Activated CD4-positive, alpha-beta memory T cell treated with anti-CD3 and anti-CD28 coated beads, Interleukin-2, amount 10 ng/mL, durations not matched to agents 7 days and 5 days (primary cell): ENCODE data around the gene PDS5B. TPM values are rescaled to one million over a fixed set of nuclear protein-coding genes. Genes with fewer than 3 reads are reported as not detected.
A peak's percentile ranks its signal among the peaks of the same experiment; 100 is the strongest.

Source experiments
- CTCF ChIA-PET: fragments of 350-600 bp; sonication (Branson Sonifier 250); formaldehyde crosslinking; loops from one replicate; lab custom pipeline; 2021; ENCODE audit warnings: antibody characterized with exemption, inconsistent platforms; lab: Charles Lee
- POLR2A ChIA-PET: fragments of 350-600 bp; sonication (Branson Sonifier 250); formaldehyde crosslinking; loops from one replicate; lab custom pipeline; 2021; ENCODE audit warnings: antibody characterized with exemption; lab: Charles Lee
- DNase-seq: peaks from one replicate; pipeline ENCODE4 v3.0.0-alpha.2; 2020
- H3K27ac Mint-ChIP-seq: one replicate; pipeline ENCODE4 v1.8.0; 2021; ENCODE audit warnings: mild to moderate bottlenecking, mixed read lengths
- H3K27me3 Mint-ChIP-seq: one replicate; pipeline ENCODE4 v1.8.0; 2021; ENCODE audit warnings: mixed read lengths
- H3K36me3 Mint-ChIP-seq: one replicate; pipeline ENCODE4 v1.8.0; 2021; ENCODE audit warnings: low read depth, mixed read lengths
- H3K4me1 Mint-ChIP-seq: one replicate; pipeline ENCODE4 v1.8.0; 2021; ENCODE audit warnings: mixed read lengths
- H3K4me3 Mint-ChIP-seq: one replicate; pipeline ENCODE4 v1.8.0; 2021; ENCODE audit warnings: mild to moderate bottlenecking, mixed read lengths
- H3K9me3 Mint-ChIP-seq: one replicate; pipeline ENCODE4 v1.8.0; 2021; ENCODE audit warnings: mixed read lengths
- total RNA-seq, 2 experiments: library from RNA; stranded (reverse); gene quantifications; one replicate each; pipeline ENCODE4 v1.2.3, GENCODE V29; 2021

The PDS5B gene
- total RNA-seq, 2 experiments from 2014 or later, result 59.5 to 60.6 TPM

GRCh38 chr13:32737111-32737571 is 150.9 kb downstream of the PDS5B start:
- DNase-seq, result no peak
- ChIA-PET POLR2A (interaction anchor here (0.7 to 1.3 kb wide), 5 partner anchors 15 to 806 kb away, joined by 3 to 4 read pairs (median 3); partner anchors contain the start of genes BRCA2, N4BP2L1, PDS5B and ZAR1L), CTCF (interaction anchor here (1.0 to 1.8 kb wide), 5 partner anchors 68 to 806 kb away, joined by 5 to 10 read pairs (median 6); partner anchors contain the start of gene PDS5B)
- no peaks in the 10 kb centered on the region for H3K27me3 Mint-ChIP-seq
- H3K9me3 Mint-ChIP-seq, result no peaks in the 10 kb centered on the region
- peak overlapping the region; percentile 82 for H3K27ac Mint-ChIP-seq
- peaks cover 17% of the 10 kb centered on the region for H3K36me3 Mint-ChIP-seq
- peaks cover 26% of the 10 kb centered on the region for H3K4me1 Mint-ChIP-seq
- H3K4me3 Mint-ChIP-seq, result peak overlapping the region; percentile 73

- ChIA-PET POLR2A (interaction anchor here (0.7 to 1.2 kb wide), 4 partner anchors 15 to 423 kb away, joined by 3 to 4 read pairs (median 3); partner anchors contain the start of genes BRCA2, N4BP2L1, PDS5B and ZAR1L), CTCF (interaction anchor here (1.7 to 1.8 kb wide), 3 partner anchors 69 to 152 kb away, joined by 5 to 10 read pairs (median 10); partner anchors contain the start of gene PDS5B)
- Mint-ChIP-seq H3K36me3 (peaks cover 17% of the 10 kb centered on the region), H3K9me3 (no peaks in the 10 kb centered on the region), H3K4me1 (peaks cover 26% of the 10 kb centered on the region), H3K27me3 (no peaks in the 10 kb centered on the region), H3K27ac (peak overlapping the region; percentile 82), H3K4me3 (peak overlapping the region; percentile 73)
- DNase-seq, result no peak
Measured at GRCh38 chr13:32737679-32738078, 151.4 kb downstream of the PDS5B start.

GRCh38 chr13:32745509-32745908 is 159.3 kb downstream of the PDS5B start:
- Mint-ChIP-seq H3K4me1 (no peaks in the 10 kb centered on the region), H3K27ac (no peak overlapping the region), H3K4me3 (no peak overlapping the region), H3K27me3 (no peaks in the 10 kb centered on the region), H3K36me3 (peaks cover 25% of the 10 kb centered on the region), H3K9me3 (no peaks in the 10 kb centered on the region)
- ChIA-PET CTCF (no interaction called here), POLR2A (no interaction called here)
- DNase-seq, result no peak

DNA sequence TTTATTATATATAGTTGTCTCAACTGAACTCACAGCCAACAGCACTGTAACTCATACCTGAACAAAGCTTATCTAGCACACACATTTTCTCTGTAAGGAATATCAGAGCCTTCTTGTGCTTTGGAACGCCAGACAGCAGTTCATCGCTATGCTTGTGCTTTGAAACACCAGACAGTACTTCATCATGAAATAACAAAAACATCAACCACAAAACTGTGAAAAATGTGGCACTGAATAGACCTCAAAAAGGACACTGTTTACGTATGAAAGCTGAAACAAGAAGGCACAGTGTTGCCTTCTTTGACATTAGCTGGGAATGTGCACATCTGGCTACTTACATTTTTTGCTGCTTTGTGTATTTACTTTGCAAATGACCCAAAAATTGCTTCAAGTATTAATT is 160.2 kb downstream of the PDS5B start:
- ChIA-PET POLR2A (no interaction called here), CTCF (no interaction called here)
- Mint-ChIP-seq H3K9me3 (no peaks in the 10 kb centered on the region), H3K27me3 (no peaks in the 10 kb centered on the region), H3K36me3 (peaks cover 24% of the 10 kb centered on the region), H3K4me1 (no peaks in the 10 kb centered on the region), H3K4me3 (no peak overlapping the region), H3K27ac (no peak overlapping the region)
- no peak for DNase-seq

- H3K36me3 Mint-ChIP-seq, result peaks cover 26% of the 10 kb centered on the region
- no peak overlapping the region for H3K27ac Mint-ChIP-seq
- no peaks in the 10 kb centered on the region for H3K4me1 Mint-ChIP-seq
- CTCF ChIA-PET, result no interaction called here
- POLR2A ChIA-PET, result no interaction called here
- no peaks in the 10 kb centered on the region for H3K27me3 Mint-ChIP-seq
- no peak for DNase-seq
- H3K4me3 Mint-ChIP-seq, result no peak overlapping the region
- no peaks in the 10 kb centered on the region for H3K9me3 Mint-ChIP-seq
Measured at GRCh38 chr13:32748305-32748704, 162.1 kb downstream of the PDS5B start.

- ChIA-PET POLR2A (no interaction called here), CTCF (no interaction called here)
- Mint-ChIP-seq H3K4me1 (no peaks in the 10 kb centered on the region), H3K9me3 (no peaks in the 10 kb centered on the region), H3K36me3 (peaks cover 37% of the 10 kb centered on the region), H3K27ac (no peak overlapping the region), H3K4me3 (no peak overlapping the region), H3K27me3 (no peaks in the 10 kb centered on the region)
- DNase-seq, result no peak
Measured at GRCh38 chr13:32751340-32751739, 165.1 kb downstream of the PDS5B start.

GRCh38 chr13:32752311-32752710 is 166.1 kb downstream of the PDS5B start:
- CTCF ChIA-PET, result no interaction called here
- H3K4me1 Mint-ChIP-seq, result no peaks in the 10 kb centered on the region
- POLR2A ChIA-PET, result interaction anchor here (0.7 kb wide), 1 partner anchor 15 kb away, joined by 3 read pairs; no protein-coding TSS in a partner anchor
- no peaks in the 10 kb centered on the region for H3K27me3 Mint-ChIP-seq
- no peaks in the 10 kb centered on the region for H3K9me3 Mint-ChIP-seq
- H3K36me3 Mint-ChIP-seq, result peaks cover 35% of the 10 kb centered on the region
- H3K27ac Mint-ChIP-seq, result no peak overlapping the region
- no peak overlapping the region for H3K4me3 Mint-ChIP-seq
- DNase-seq, result no peak

- DNase-seq, result no peak
- POLR2A ChIA-PET, result interaction anchor here (0.7 kb wide), 1 partner anchor 16 kb away, joined by 3 read pairs; no protein-coding TSS in a partner anchor
- Mint-ChIP-seq H3K4me1 (no peaks in the 10 kb centered on the region), H3K36me3 (peaks cover 37% of the 10 kb centered on the region), H3K27me3 (no peaks in the 10 kb centered on the region), H3K9me3 (no peaks in the 10 kb centered on the region), H3K27ac (no peak overlapping the region), H3K4me3 (no peak overlapping the region)
- CTCF ChIA-PET, result no interaction called here
Measured at GRCh38 chr13:32752997-32753606, 166.8 kb downstream of the PDS5B start.

- Mint-ChIP-seq H3K27me3 (no peaks in the 10 kb centered on the region), H3K4me1 (no peaks in the 10 kb centered on the region), H3K9me3 (no peaks in the 10 kb centered on the region), H3K36me3 (peaks cover 37% of the 10 kb centered on the region), H3K4me3 (no peak overlapping the region), H3K27ac (no peak overlapping the region)
- CTCF ChIA-PET, result no interaction called here
- POLR2A ChIA-PET, result no interaction called here
- DNase-seq, result no peak
Measured at GRCh38 chr13:32754179-32754578, 167.9 kb downstream of the PDS5B start.

DNA sequence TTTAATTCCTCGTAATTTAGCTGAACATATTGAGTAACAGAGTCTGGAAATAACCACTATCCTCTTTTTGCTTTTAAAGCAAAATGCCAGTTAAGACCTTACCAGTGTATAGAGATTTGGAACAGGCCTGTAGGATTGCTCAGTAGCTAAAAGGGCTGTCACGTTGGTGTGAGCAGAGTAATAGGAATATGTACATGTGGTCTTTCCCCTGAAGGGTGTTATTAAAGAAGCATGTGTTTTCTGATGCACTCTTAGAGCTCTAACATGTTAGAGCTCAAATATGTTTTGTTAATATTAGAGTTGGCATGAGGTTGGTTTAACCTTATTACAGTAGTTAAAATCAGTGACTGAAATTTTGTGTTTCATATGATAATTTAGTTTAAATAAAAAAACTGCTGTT is 172.9 kb downstream of the PDS5B start:
- CTCF ChIA-PET, result interaction anchor here (1.1 kb wide), 3 partner anchors 14 to 173 kb away, joined by 3 to 5 read pairs (median 4); partner anchors contain the start of gene PDS5B
- no peaks in the 10 kb centered on the region for H3K4me1 Mint-ChIP-seq
- no peak for DNase-seq
- no peak overlapping the region for H3K4me3 Mint-ChIP-seq
- H3K9me3 Mint-ChIP-seq, result peaks cover 4% of the 10 kb centered on the region
- POLR2A ChIA-PET, result no interaction called here
- peaks cover 60% of the 10 kb centered on the region for H3K36me3 Mint-ChIP-seq
- H3K27ac Mint-ChIP-seq, result no peak overlapping the region
- H3K27me3 Mint-ChIP-seq, result no peaks in the 10 kb centered on the region

- H3K27me3 Mint-ChIP-seq, result no peaks in the 10 kb centered on the region
- peaks cover 52% of the 10 kb centered on the region for H3K36me3 Mint-ChIP-seq
- H3K4me1 Mint-ChIP-seq, result no peaks in the 10 kb centered on the region
- peaks cover 4% of the 10 kb centered on the region for H3K9me3 Mint-ChIP-seq
- DNase-seq, result no peak
- H3K27ac Mint-ChIP-seq, result no peak overlapping the region
- ChIA-PET POLR2A (no interaction called here), CTCF (no interaction called here)
- H3K4me3 Mint-ChIP-seq, result no peak overlapping the region
Measured at GRCh38 chr13:32761472-32761871, 175.2 kb downstream of the PDS5B start.

DNA sequence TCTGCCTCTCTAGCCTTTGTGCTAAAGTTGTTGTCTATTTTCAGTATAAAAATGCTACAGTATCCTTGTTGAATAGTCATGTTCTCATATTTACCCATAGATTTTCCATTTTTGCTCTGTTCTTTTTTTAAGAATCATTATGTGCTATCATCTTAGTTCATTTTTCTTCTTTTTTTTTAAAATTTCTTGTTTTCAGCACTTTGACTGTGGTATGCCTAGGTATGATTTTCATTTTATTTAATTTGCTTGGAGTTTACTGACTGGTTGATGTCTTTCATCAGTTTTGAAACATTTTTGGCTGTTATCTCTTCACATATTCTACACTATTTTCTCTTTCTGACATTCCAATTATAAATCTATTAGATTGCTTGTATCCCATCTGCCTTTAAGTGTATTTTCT is 192.9 kb downstream of the PDS5B start:
- POLR2A ChIA-PET, result no interaction called here
- no peaks in the 10 kb centered on the region for H3K9me3 Mint-ChIP-seq
- peaks cover 39% of the 10 kb centered on the region for H3K36me3 Mint-ChIP-seq
- H3K27ac Mint-ChIP-seq, result no peak overlapping the region
- H3K27me3 Mint-ChIP-seq, result no peaks in the 10 kb centered on the region
- no peak for DNase-seq
- H3K4me1 Mint-ChIP-seq, result peaks cover 14% of the 10 kb centered on the region
- CTCF ChIA-PET, result no interaction called here
- H3K4me3 Mint-ChIP-seq, result no peak overlapping the region

DNA sequence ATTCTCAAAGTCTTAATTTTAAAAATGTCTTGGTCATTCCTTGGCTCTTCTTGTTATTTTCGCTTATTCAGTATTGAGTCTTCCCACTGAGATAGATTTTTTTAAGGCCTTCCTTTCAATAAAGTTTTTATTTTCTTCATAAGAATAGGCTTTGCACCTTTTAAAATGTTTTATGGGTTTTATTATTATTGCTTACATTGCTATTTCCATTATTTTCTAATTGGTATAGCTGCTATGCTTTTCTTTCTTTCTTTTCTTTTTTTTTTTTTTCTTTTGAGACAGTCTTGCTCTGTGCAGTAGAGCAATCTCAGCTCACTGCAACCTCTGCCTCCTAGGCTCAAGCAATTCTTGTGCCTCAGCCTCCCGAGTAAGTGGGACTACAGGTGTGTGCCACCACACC is 195.7 kb downstream of the PDS5B start:
- ChIA-PET POLR2A (no interaction called here), CTCF (interaction anchor here (1.8 kb wide), 1 partner anchor 236 kb away, joined by 4 read pairs; no protein-coding TSS in a partner anchor)
- no peak overlapping the region for H3K27ac Mint-ChIP-seq
- H3K9me3 Mint-ChIP-seq, result no peaks in the 10 kb centered on the region
- no peaks in the 10 kb centered on the region for H3K27me3 Mint-ChIP-seq
- H3K4me1 Mint-ChIP-seq, result peaks cover 14% of the 10 kb centered on the region
- H3K4me3 Mint-ChIP-seq, result no peak overlapping the region
- DNase-seq, result no peak
- H3K36me3 Mint-ChIP-seq, result peaks cover 24% of the 10 kb centered on the region
